ENCODE measurements around the gene STON1.

DNA sequence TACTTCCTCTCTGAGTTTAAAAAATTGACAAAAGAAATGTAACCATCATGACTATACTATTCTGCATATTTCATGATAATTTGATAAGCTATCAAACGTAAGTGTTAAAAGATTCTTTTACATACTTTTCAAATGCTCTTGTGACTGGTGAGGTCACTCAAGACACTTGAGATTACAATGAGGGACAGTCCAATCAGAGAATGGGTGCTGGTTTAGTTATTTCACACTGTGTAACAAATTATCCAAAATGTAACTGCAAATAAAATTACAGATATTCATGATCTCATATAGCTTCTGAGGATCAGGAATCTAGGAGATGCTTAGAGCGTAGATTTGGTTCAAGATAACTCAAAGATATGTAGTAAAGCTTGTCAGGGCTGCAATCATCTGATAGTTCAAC, 83.3 kb downstream of the STON1 start:
- no peak for TF ChIP-seq EP300 (IDR thresholded peaks at IDR 0.05)
- TF ChIP-seq, protein P1, sequence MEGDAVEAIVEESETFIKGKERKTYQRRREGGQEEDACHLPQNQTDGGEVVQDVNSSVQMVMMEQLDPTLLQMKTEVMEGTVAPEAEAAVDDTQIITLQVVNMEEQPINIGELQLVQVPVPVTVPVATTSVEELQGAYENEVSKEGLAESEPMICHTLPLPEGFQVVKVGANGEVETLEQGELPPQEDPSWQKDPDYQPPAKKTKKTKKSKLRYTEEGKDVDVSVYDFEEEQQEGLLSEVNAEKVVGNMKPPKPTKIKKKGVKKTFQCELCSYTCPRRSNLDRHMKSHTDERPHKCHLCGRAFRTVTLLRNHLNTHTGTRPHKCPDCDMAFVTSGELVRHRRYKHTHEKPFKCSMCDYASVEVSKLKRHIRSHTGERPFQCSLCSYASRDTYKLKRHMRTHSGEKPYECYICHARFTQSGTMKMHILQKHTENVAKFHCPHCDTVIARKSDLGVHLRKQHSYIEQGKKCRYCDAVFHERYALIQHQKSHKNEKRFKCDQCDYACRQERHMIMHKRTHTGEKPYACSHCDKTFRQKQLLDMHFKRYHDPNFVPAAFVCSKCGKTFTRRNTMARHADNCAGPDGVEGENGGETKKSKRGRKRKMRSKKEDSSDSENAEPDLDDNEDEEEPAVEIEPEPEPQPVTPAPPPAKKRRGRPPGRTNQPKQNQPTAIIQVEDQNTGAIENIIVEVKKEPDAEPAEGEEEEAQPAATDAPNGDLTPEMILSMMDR (IDR thresholded peaks at IDR 0.05), result no peak
